ENCODE results near the gene DBH.

Gene DBH

DNA sequence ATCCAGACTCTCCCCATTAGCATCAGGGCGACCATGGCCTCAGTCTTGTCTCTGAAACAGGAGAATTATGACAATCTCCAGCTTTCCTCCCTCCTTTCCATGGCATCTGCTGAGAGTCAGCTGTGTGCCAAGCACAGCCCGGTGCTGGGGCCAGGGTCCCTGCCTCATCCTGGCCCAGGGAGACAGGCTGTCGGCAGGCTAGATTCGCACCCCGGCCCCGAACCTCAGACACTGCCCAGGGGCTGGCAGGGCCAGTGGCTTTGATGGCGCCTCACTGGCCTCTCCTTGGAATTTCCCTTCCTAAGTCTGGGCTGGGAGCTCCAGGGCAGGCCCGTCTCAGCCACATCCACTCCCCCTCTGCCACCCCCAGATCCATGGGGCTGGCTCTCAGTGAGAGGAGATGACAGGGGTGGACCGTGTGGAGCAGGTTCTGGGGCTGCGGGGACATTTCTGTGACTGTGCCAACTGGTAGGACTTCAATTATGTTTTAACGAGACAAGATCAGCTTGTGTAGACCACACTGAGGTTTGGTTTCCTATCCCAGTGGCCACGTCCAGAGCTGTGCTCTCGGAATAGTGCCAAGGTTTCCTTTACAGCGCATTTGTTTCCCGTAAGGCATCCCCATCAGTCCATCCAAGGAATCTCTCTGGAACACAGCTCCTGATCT is 42.4 kb upstream of the DBH start:
- Histone ChIP-seq H3K9ac (ENCODE audit: low read depth in 1 of 2, low read length in 2 of 2) (no peak overlapping the region), H3K4me1 (ENCODE audit: control insufficient read depth in 2 of 2, insufficient read depth in 2 of 2, low read length in 2 of 2) (no peaks in the 10 kb centered on the region), H3K9me3 (ENCODE audit: control insufficient read depth in 2 of 2, low read length in 2 of 2) (peaks cover 0 to 8% of the 10 kb centered on the region in 2 donors), H3K36me3 (ENCODE audit: control insufficient read depth in 2 of 2, insufficient read depth in 2 of 2, low read length in 2 of 2) (no peaks in the 10 kb centered on the region), H3K27ac (ENCODE audit: low read depth in 2 of 2, low read length in 2 of 2) (no peak overlapping the region), H3K4me3 (ENCODE audit: low read length in 2 of 2) (no peak overlapping the region), H3K27me3 (ENCODE audit: control insufficient read depth in 2 of 2, insufficient read depth in 2 of 2, low read length in 2 of 2) (no peaks in the 10 kb centered on the region)

DNA sequence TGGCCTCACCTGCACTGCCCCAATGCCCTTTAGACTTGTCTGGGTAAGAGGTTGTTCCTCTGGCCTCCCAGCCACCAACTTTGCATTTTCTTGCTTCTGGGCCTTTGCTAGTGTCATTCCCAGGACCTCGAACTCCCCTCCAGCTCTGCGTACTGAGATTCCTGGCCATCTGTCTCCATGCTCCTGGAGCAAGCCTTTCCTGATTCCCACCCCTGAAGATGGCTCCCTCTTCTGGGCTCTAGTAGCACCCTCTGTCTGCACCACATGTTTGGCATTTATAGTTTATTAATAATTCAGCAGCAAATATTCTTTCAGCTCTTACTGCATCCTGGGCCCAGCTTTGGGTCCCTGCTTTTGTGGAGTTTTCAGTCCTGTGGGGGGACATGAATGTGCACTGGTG is 41.9 kb upstream of the DBH start:
- H3K4me1 ChIP-seq (ENCODE audit: control insufficient read depth in 2 of 2, insufficient read depth in 2 of 2, low read length in 2 of 2), result no peaks in the 10 kb centered on the region

DNA sequence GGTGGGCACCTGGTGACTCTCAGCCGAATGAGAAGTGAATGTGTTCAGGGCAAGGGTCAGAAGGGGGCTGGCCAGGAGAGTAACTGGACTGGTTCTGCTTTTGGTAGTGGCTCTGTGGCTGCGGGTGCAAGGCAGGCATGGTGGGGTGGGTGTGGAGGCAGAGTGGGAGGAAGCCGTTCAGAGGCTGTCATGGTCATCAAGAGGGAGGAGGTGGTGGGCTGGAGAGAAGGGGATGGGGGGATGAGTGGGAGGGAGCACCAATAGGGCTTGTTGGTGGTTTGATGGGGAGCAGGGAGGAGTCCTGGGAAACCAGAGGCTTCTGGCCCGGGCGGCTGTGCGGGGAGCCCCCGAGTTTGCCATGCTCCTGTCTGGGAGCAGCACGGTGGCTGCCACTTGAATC is 40.3 kb upstream of the DBH start:
- no peak overlapping the region for H3K9ac ChIP-seq (ENCODE audit: low read depth in 1 of 2, low read length in 2 of 2)
- H3K36me3 ChIP-seq (ENCODE audit: control insufficient read depth in 2 of 2, insufficient read depth in 2 of 2, low read length in 2 of 2), result no peaks in the 10 kb centered on the region
- H3K4me1 ChIP-seq (ENCODE audit: control insufficient read depth in 2 of 2, insufficient read depth in 2 of 2, low read length in 2 of 2), result no peaks in the 10 kb centered on the region
- no peaks in the 10 kb centered on the region for H3K27me3 ChIP-seq (ENCODE audit: control insufficient read depth in 2 of 2, insufficient read depth in 2 of 2, low read length in 2 of 2)
- H3K9me3 ChIP-seq (ENCODE audit: control insufficient read depth in 2 of 2, low read length in 2 of 2), result peaks cover 0 to 6% of the 10 kb centered on the region in 2 donors
- no peak overlapping the region for H3K27ac ChIP-seq (ENCODE audit: low read depth in 2 of 2, low read length in 2 of 2)
- H3K4me3 ChIP-seq (ENCODE audit: low read length in 2 of 2), result no peak overlapping the region

More for the DNA sequence above, 41.9 kb upstream of the DBH start:
- Histone ChIP-seq H3K27ac (ENCODE audit: low read depth in 2 of 2, low read length in 2 of 2) (no peak overlapping the region), H3K4me3 (ENCODE audit: low read length in 2 of 2) (no peak overlapping the region), H3K27me3 (ENCODE audit: control insufficient read depth in 2 of 2, insufficient read depth in 2 of 2, low read length in 2 of 2) (no peaks in the 10 kb centered on the region), H3K9ac (ENCODE audit: low read depth in 1 of 2, low read length in 2 of 2) (no peak overlapping the region), H3K9me3 (ENCODE audit: control insufficient read depth in 2 of 2, low read length in 2 of 2) (peaks cover 0 to 7% of the 10 kb centered on the region in 2 donors), H3K36me3 (ENCODE audit: control insufficient read depth in 2 of 2, insufficient read depth in 2 of 2, low read length in 2 of 2) (no peaks in the 10 kb centered on the region)

DNA sequence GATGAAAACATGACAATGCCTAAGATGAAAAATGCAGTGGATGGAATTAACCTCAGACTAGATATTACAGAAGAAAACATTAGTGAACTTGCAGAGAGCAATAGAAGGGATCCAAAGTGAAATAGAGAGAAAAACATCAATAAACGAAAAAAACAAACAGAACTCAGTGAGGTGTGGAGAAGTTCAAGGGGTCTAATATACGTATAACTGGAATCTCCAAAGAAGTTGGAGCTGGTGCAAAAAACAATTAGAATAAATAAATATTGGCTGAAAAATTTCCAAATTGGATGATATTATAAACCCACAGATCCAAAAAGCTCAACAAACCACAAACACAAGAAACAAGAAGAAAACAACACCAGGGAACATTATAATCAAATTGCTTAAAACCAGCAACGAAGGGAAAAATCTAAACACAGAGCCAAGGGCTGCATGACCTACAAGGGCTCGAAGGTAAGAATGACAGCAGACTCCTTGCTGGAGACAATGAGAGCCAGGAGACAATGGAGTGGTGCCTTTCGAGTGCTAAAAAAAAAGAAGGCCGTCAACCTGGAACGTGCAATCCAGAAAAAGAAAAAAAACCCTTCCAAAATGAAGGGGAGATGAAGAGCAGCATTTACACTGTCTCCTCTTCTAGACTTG is 38.7 kb upstream of the DBH start:
- peaks cover 0 to 6% of the 10 kb centered on the region in 2 donors for H3K9me3 ChIP-seq (ENCODE audit: control insufficient read depth in 2 of 2, low read length in 2 of 2)
- no peak overlapping the region for H3K9ac ChIP-seq (ENCODE audit: low read depth in 1 of 2, low read length in 2 of 2)
- no peak overlapping the region for H3K4me3 ChIP-seq (ENCODE audit: low read length in 2 of 2)
- H3K4me1 ChIP-seq (ENCODE audit: control insufficient read depth in 2 of 2, insufficient read depth in 2 of 2, low read length in 2 of 2), result no peaks in the 10 kb centered on the region
- no peaks in the 10 kb centered on the region for H3K36me3 ChIP-seq (ENCODE audit: control insufficient read depth in 2 of 2, insufficient read depth in 2 of 2, low read length in 2 of 2)
- H3K27me3 ChIP-seq (ENCODE audit: control insufficient read depth in 2 of 2, insufficient read depth in 2 of 2, low read length in 2 of 2), result peaks cover 0 to 2% of the 10 kb centered on the region in 2 donors
- no peak overlapping the region for H3K27ac ChIP-seq (ENCODE audit: low read depth in 2 of 2, low read length in 2 of 2)

DNA sequence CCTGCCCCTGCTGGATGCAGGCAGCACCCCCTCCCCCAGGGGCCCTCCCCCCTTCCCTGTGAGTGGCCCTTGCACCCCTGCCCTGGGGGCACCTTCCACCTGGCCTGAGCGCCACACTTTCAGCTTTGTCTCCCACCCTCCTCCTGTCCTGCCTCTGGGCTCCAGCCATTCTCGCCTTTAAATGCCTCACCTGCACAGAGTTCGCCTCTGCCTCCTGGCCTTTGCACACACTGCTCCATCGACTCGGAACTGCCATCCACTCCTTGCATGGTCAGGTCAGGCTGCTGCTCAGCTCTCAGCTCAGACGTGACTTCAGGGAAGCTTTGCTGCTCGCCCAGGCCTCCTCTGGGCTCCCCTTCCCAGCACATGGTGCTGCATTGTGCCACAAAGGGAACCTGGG is 37.2 kb upstream of the DBH start:
- no peaks in the 10 kb centered on the region for H3K36me3 ChIP-seq (ENCODE audit: control insufficient read depth in 2 of 2, insufficient read depth in 2 of 2, low read length in 2 of 2)
- H3K27me3 ChIP-seq (ENCODE audit: control insufficient read depth in 2 of 2, insufficient read depth in 2 of 2, low read length in 2 of 2), result peaks cover 2 to 5% of the 10 kb centered on the region in 2 donors
- H3K9me3 ChIP-seq (ENCODE audit: control insufficient read depth in 2 of 2, low read length in 2 of 2), result peaks cover 0 to 6% of the 10 kb centered on the region in 2 donors
- no peak overlapping the region for H3K27ac ChIP-seq (ENCODE audit: low read depth in 2 of 2, low read length in 2 of 2)
- no peak overlapping the region for H3K9ac ChIP-seq (ENCODE audit: low read depth in 1 of 2, low read length in 2 of 2)
- H3K4me3 ChIP-seq (ENCODE audit: low read length in 2 of 2), result no peak overlapping the region
- H3K4me1 ChIP-seq (ENCODE audit: control insufficient read depth in 2 of 2, insufficient read depth in 2 of 2, low read length in 2 of 2), result no peaks in the 10 kb centered on the region

DNA sequence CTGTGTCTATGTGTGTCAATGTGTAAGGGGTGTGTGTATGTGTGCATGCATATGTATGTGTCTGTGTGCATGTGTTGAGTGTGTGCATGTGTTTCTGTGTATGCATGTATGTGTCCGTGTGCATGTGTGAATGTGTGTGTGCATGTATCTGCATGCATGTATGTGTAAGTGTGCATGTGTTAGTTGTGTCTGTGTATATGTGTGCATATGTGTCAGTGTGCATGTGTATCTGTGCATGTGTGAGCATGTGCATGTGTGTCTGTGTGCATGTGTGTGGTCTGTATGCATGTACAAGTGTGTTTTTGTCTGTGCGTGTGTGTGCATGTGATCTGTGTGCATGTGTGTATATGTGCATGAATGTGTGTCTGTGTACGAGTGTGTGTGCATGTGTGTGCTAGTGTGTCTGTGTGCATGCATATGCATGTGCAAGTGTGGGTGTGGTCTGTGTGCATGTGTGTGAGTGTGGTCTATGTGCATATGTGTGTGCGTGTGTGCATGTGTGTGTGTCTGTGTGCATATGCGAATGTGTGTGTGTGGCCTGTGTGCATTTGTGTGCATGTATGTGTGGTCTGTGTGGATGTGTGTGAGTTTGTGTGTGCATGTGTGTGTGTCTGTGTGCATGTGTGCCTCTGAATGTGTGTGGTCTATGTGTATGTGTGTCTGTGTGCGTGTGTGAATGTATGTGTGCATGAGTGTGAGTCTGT is 36.5 kb upstream of the DBH start:
- Histone ChIP-seq H3K4me1 (ENCODE audit: control insufficient read depth in 2 of 2, insufficient read depth in 2 of 2, low read length in 2 of 2) (no peaks in the 10 kb centered on the region), H3K4me3 (ENCODE audit: low read length in 2 of 2) (no peak overlapping the region), H3K9me3 (ENCODE audit: control insufficient read depth in 2 of 2, low read length in 2 of 2) (peaks cover 0 to 6% of the 10 kb centered on the region in 2 donors), H3K27ac (ENCODE audit: low read depth in 2 of 2, low read length in 2 of 2) (no peak overlapping the region), H3K27me3 (ENCODE audit: control insufficient read depth in 2 of 2, insufficient read depth in 2 of 2, low read length in 2 of 2) (peaks cover 2 to 5% of the 10 kb centered on the region in 2 donors), H3K9ac (ENCODE audit: low read depth in 1 of 2, low read length in 2 of 2) (no peak overlapping the region), H3K36me3 (ENCODE audit: control insufficient read depth in 2 of 2, insufficient read depth in 2 of 2, low read length in 2 of 2) (no peaks in the 10 kb centered on the region)

DNA sequence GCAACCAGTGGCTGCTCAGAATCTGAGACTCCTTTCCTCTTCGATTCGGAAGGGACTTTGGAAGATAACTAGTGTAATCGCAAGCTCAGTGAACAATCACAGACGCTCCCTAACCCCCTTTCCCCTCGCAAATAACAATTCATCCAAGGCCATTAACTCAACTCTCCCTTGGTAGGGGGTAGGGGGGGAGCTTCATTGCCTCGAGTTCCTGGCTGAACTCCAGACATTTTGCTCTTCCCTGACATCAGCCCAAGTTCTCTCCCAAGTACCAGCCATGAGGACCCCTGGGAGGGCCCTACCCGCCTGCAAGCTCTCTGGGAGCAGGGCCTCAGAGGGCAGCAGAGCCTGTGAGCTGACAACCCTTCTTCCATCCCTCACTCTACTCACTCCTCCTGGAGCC is 35.4 kb upstream of the DBH start:
- Histone ChIP-seq H3K4me3 (ENCODE audit: low read length in 2 of 2) (no peak overlapping the region), H3K27me3 (ENCODE audit: control insufficient read depth in 2 of 2, insufficient read depth in 2 of 2, low read length in 2 of 2) (peaks cover 2 to 5% of the 10 kb centered on the region in 2 donors), H3K9me3 (ENCODE audit: control insufficient read depth in 2 of 2, low read length in 2 of 2) (peaks cover 0 to 6% of the 10 kb centered on the region in 2 donors), H3K36me3 (ENCODE audit: control insufficient read depth in 2 of 2, insufficient read depth in 2 of 2, low read length in 2 of 2) (no peaks in the 10 kb centered on the region), H3K9ac (ENCODE audit: low read depth in 1 of 2, low read length in 2 of 2) (no peak overlapping the region), H3K4me1 (ENCODE audit: control insufficient read depth in 2 of 2, insufficient read depth in 2 of 2, low read length in 2 of 2) (no peaks in the 10 kb centered on the region), H3K27ac (ENCODE audit: low read depth in 2 of 2, low read length in 2 of 2) (no peak overlapping the region)

DNA sequence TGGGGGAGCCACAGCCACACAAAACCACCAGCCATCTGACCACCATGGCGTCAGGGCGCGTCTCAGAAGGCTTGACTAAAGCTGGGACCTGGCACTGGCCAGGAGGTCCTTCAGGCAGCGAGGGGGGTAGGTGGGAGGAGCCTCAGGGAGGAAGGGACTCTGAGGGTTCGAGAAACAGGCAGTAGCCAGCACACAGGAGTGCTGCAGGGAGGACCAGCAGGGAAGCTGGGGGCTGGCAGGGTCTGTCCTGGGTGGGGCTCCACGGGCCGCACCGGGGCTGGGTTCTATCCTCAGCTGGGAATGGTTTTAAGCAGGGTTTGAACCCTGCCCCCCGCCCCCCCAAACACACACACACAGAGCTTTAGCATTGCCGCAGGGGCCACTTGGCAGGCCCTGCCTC is 34.4 kb upstream of the DBH start:
- Histone ChIP-seq H3K36me3 (ENCODE audit: control insufficient read depth in 2 of 2, insufficient read depth in 2 of 2, low read length in 2 of 2) (no peaks in the 10 kb centered on the region), H3K4me3 (ENCODE audit: low read length in 2 of 2) (no peak overlapping the region), H3K4me1 (ENCODE audit: control insufficient read depth in 2 of 2, insufficient read depth in 2 of 2, low read length in 2 of 2) (no peaks in the 10 kb centered on the region), H3K9ac (ENCODE audit: low read depth in 1 of 2, low read length in 2 of 2) (no peak overlapping the region), H3K27ac (ENCODE audit: low read depth in 2 of 2, low read length in 2 of 2) (no peak overlapping the region), H3K9me3 (ENCODE audit: control insufficient read depth in 2 of 2, low read length in 2 of 2) (peaks cover 0 to 6% of the 10 kb centered on the region in 2 donors), H3K27me3 (ENCODE audit: control insufficient read depth in 2 of 2, insufficient read depth in 2 of 2, low read length in 2 of 2) (peaks cover 4 to 5% of the 10 kb centered on the region in 2 donors)

DNA sequence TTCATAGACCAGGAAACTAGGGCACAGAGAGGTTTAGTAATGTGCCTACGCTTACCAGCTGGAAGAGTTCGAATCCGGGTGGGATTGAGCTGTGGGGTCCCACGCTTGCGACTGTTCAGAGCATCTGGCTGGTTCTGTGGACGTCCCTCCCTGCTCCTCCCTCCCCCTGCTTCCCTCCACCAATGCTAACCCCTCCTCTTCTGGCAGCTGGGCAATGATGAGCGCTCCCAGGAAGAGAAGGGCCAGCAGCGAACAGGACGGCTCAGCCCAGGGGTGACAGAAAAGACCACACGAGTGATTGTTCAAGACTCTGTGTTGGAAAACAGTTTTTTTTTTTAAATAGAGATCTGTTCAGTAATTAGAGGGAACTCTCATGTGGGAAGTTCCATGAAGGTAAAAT is 33.9 kb upstream of the DBH start:
- H3K27me3 ChIP-seq (ENCODE audit: control insufficient read depth in 2 of 2, insufficient read depth in 2 of 2, low read length in 2 of 2), result peaks cover 5 to 9% of the 10 kb centered on the region in 2 donors

More for the DNA sequence above, 33.9 kb upstream of the DBH start:
- peaks cover 0 to 4% of the 10 kb centered on the region in 2 donors for H3K9me3 ChIP-seq (ENCODE audit: control insufficient read depth in 2 of 2, low read length in 2 of 2)
- H3K4me1 ChIP-seq (ENCODE audit: control insufficient read depth in 2 of 2, insufficient read depth in 2 of 2, low read length in 2 of 2), result no peaks in the 10 kb centered on the region
- no peak overlapping the region for H3K27ac ChIP-seq (ENCODE audit: low read depth in 2 of 2, low read length in 2 of 2)
- H3K36me3 ChIP-seq (ENCODE audit: control insufficient read depth in 2 of 2, insufficient read depth in 2 of 2, low read length in 2 of 2), result no peaks in the 10 kb centered on the region
- H3K9ac ChIP-seq (ENCODE audit: low read depth in 1 of 2, low read length in 2 of 2), result no peak overlapping the region
- no peak overlapping the region for H3K4me3 ChIP-seq (ENCODE audit: low read length in 2 of 2)

Data from mucosa of rectum (tissue), 2 donors.